ENCODE results near the gene PGAP1. TPM values are rescaled to one million over a fixed set of nuclear protein-coding genes. Genes with fewer than 3 reads are reported as not detected.

PGAP1 gene
- total RNA-seq, 1 donor from 2014 or later: 175 TPM

- no peak for DNase-seq
- H3K36me3 Mint-ChIP-seq (ENCODE audit: unreplicated experiment): peaks cover 28% of the 10 kb centered on the region
Measured at GRCh38 chr2:196884368-196884767, 42.1 kb downstream of the PGAP1 start.

GRCh38 chr2:196876364-196876763 lies 50.1 kb downstream of the PGAP1 start:
- TF ChIP-seq CTCF (IDR thresholded peaks at IDR 0.05; ENCODE audit: partially characterized antibody, unreplicated experiment): no peak
- H3K27ac Mint-ChIP-seq (ENCODE audit: unreplicated experiment): no peak overlapping the region
- H3K27me3 Mint-ChIP-seq (ENCODE audit: unreplicated experiment): peaks cover 3% of the 10 kb centered on the region
- no peak for DNase-seq
- H3K4me1 Mint-ChIP-seq (ENCODE audit: low read depth, unreplicated experiment): no peaks in the 10 kb centered on the region
- H3K36me3 Mint-ChIP-seq (ENCODE audit: unreplicated experiment): peaks cover 9% of the 10 kb centered on the region
- no peaks in the 10 kb centered on the region for H3K9me3 Mint-ChIP-seq (ENCODE audit: unreplicated experiment)
- H3K4me3 Mint-ChIP-seq (ENCODE audit: unreplicated experiment): no peak overlapping the region

More at GRCh38 chr2:196884368-196884767, 42.1 kb downstream of the PGAP1 start:
- TF ChIP-seq CTCF (IDR thresholded peaks at IDR 0.05; ENCODE audit: partially characterized antibody, unreplicated experiment): no peak
- Mint-ChIP-seq H3K4me1 (ENCODE audit: low read depth, unreplicated experiment) (no peaks in the 10 kb centered on the region), H3K9me3 (ENCODE audit: unreplicated experiment) (no peaks in the 10 kb centered on the region), H3K27me3 (ENCODE audit: unreplicated experiment) (peaks cover 3% of the 10 kb centered on the region), H3K4me3 (ENCODE audit: unreplicated experiment) (no peak overlapping the region), H3K27ac (ENCODE audit: unreplicated experiment) (no peak overlapping the region)

GRCh38 chr2:196875414-196875813 lies 51.1 kb downstream of the PGAP1 start:
- H3K27me3 Mint-ChIP-seq (ENCODE audit: unreplicated experiment): no peaks in the 10 kb centered on the region
- no peak overlapping the region for H3K4me3 Mint-ChIP-seq (ENCODE audit: unreplicated experiment)
- TF ChIP-seq CTCF (IDR thresholded peaks at IDR 0.05; ENCODE audit: partially characterized antibody, unreplicated experiment): no peak
- H3K27ac Mint-ChIP-seq (ENCODE audit: unreplicated experiment): no peak overlapping the region
- H3K4me1 Mint-ChIP-seq (ENCODE audit: low read depth, unreplicated experiment): no peaks in the 10 kb centered on the region
- H3K9me3 Mint-ChIP-seq (ENCODE audit: unreplicated experiment): no peaks in the 10 kb centered on the region
- H3K36me3 Mint-ChIP-seq (ENCODE audit: unreplicated experiment): no peaks in the 10 kb centered on the region
- DNase-seq: no peak

GRCh38 chr2:196873511-196873910 lies 53.0 kb downstream of the PGAP1 start:
- no peaks in the 10 kb centered on the region for H3K4me1 Mint-ChIP-seq (ENCODE audit: low read depth, unreplicated experiment)
- H3K27ac Mint-ChIP-seq (ENCODE audit: unreplicated experiment): no peak overlapping the region
- no peaks in the 10 kb centered on the region for H3K36me3 Mint-ChIP-seq (ENCODE audit: unreplicated experiment)
- no peaks in the 10 kb centered on the region for H3K27me3 Mint-ChIP-seq (ENCODE audit: unreplicated experiment)
- H3K4me3 Mint-ChIP-seq (ENCODE audit: unreplicated experiment): no peak overlapping the region
- H3K9me3 Mint-ChIP-seq (ENCODE audit: unreplicated experiment): no peaks in the 10 kb centered on the region
- DNase-seq: no peak
- no peak for TF ChIP-seq CTCF (IDR thresholded peaks at IDR 0.05; ENCODE audit: partially characterized antibody, unreplicated experiment)

GRCh38 chr2:196854629-196855028 lies 71.9 kb downstream of the PGAP1 start:
- Mint-ChIP-seq H3K27ac (ENCODE audit: unreplicated experiment) (no peak overlapping the region), H3K4me1 (ENCODE audit: low read depth, unreplicated experiment) (peaks cover 8% of the 10 kb centered on the region), H3K36me3 (ENCODE audit: unreplicated experiment) (peaks cover 23% of the 10 kb centered on the region), H3K4me3 (ENCODE audit: unreplicated experiment) (no peak overlapping the region), H3K27me3 (ENCODE audit: unreplicated experiment) (peaks cover 3% of the 10 kb centered on the region), H3K9me3 (ENCODE audit: unreplicated experiment) (peaks cover 4% of the 10 kb centered on the region)
- no peak for DNase-seq
- no peak for TF ChIP-seq CTCF (IDR thresholded peaks at IDR 0.05; ENCODE audit: partially characterized antibody, unreplicated experiment)

Data from glutamatergic neuron (in vitro differentiated cells).